PC-9 (cell line): ENCODE measurements around the gene KLHL18. TPM values are rescaled to one million over a fixed set of nuclear protein-coding genes. Genes with fewer than 3 reads are reported as not detected.

Experiments used
- BruUV-seq: library from RNA; stranded (reverse); fragments of 400-500 nt; replicated peaks from 2 replicates; lab custom pipeline; 2021; lab: Mats Ljungman, UMichigan
- CTCF ChIA-PET: fragments of 300-600 bp; sonication (Branson Sonifier 250); formaldehyde crosslinking; loops from one replicate; lab custom pipeline; 2022; ENCODE audit warnings: antibody characterized with exemption; lab: Charles Lee
- POLR2A ChIA-PET: fragments of 300-600 bp; sonication (Branson Sonifier 250); formaldehyde crosslinking; loops from one replicate; lab custom pipeline; 2022; ENCODE audit warnings: antibody characterized with exemption; ENCODE audit not compliant: unreplicated experiment; lab: Charles Lee
- DNase-seq, 2 experiments: peaks; one replicate each; pipeline versions ENCODE4 v3.0.0 to v3.0.0-alpha.2; 2015 to 2022; ENCODE audit warnings: mixed read lengths in 1 of 2
- H2AFZ ChIP-seq: fragments of 200-600 bp; sonication (generic); 2 replicates; pipeline ENCODE4 v1.8.1; 2017; ENCODE audit warnings: antibody characterized with exemption
- H3F3A ChIP-seq: fragments of 200-600 bp; sonication (generic); 2 replicates; pipeline ENCODE4 v1.8.1; 2017; ENCODE audit warnings: antibody characterized with exemption, mild to moderate bottlenecking, low read depth; ENCODE audit not compliant: insufficient read depth
- H3K27ac ChIP-seq: fragments of 200-600 bp; sonication (generic); 2 replicates; pipeline ENCODE4 v1.6.1; 2016; ENCODE audit warnings: mixed run types
- H3K27me3 ChIP-seq: fragments of 200-600 bp; sonication (generic); 2 replicates; pipeline ENCODE4 v1.6.1; 2016; ENCODE audit warnings: low read depth, mixed run types; ENCODE audit not compliant: insufficient read depth
- H3K36me3 ChIP-seq: fragments of 200-600 bp; sonication (generic); 2 replicates; pipeline ENCODE4 v1.6.1; 2016; ENCODE audit warnings: low read depth, mixed run types
- H3K4me1 ChIP-seq: fragments of 200-600 bp; sonication (generic); replicated peaks from 2 replicates; pipeline ENCODE4 v1.6.1; 2016; ENCODE audit warnings: mixed run types; ENCODE audit not compliant: insufficient read depth
- H3K4me2 ChIP-seq: fragments of 200-600 bp; sonication (generic); 2 replicates; pipeline ENCODE4 v1.6.1; 2017; ENCODE audit warnings: mixed run types
- H3K4me3 ChIP-seq: fragments of 200-600 bp; sonication (generic); 2 replicates; pipeline ENCODE4 v1.6.1; 2016; ENCODE audit warnings: mixed run types
- H3K79me2 ChIP-seq: fragments of 200-600 bp; sonication (generic); 2 replicates; pipeline ENCODE4 v1.6.1; 2017; ENCODE audit warnings: low read depth, mixed run types
- H3K9me2 ChIP-seq: fragments of 200-600 bp; sonication (generic); 2 replicates; pipeline ENCODE4 v1.8.1; 2017; ENCODE audit warnings: mild to moderate bottlenecking; ENCODE audit not compliant: insufficient read depth
- H3K9me3 ChIP-seq: fragments of 200-600 bp; sonication (generic); 2 replicates; pipeline ENCODE4 v1.8.1; 2016; ENCODE audit warnings: low read depth; ENCODE audit not compliant: insufficient read depth
- H4K20me1 ChIP-seq: fragments of 200-600 bp; sonication (generic); 2 replicates; pipeline ENCODE4 v1.8.1; 2017; ENCODE audit not compliant: insufficient read depth
- CTCF ChIP-seq: fragments of 200-600 bp; sonication (generic); conservative IDR thresholded peaks from 2 replicates; pipeline ENCODE4 v1.6.1; 2017; ENCODE audit warnings: mixed run types, antibody characterized with exemption, mild to moderate bottlenecking, moderate library complexity
- EZH2 ChIP-seq: fragments of 200-600 bp; sonication (generic); IDR thresholded peaks from 2 replicates; pipeline ENCODE4 v1.8.0; 2017; ENCODE audit warnings: antibody characterized with exemption, low read depth
- intact Hi-C: fragments of 100-400 bp; cut with micrococcal nuclease; formaldehyde crosslinking; loops from one replicate; pipeline ENCODE4 v1.10.0; 2022; ENCODE audit not compliant: unreplicated experiment
- total RNA-seq: library from RNA; stranded (reverse); gene quantifications from 2 replicates; pipeline ENCODE4 v1.2.3, GENCODE V29; 2021

The KLHL18 gene
- total RNA-seq, 1 experiment from 2014 or later = 16.0 TPM

- no peak overlapping the region for H3K4me3 ChIP-seq
- H3K4me1 ChIP-seq = no peaks in the 10 kb centered on the region
- TF ChIP-seq EZH2 (no peak), CTCF (no peak)
- H3K9me2 ChIP-seq = no peaks in the 10 kb centered on the region
- H3K36me3 ChIP-seq = no peaks in the 10 kb centered on the region
- no peaks in the 10 kb centered on the region for H3F3A ChIP-seq
- no TSS peak for BruUV-seq
- H3K27me3 ChIP-seq = no peaks in the 10 kb centered on the region
- H2AFZ ChIP-seq = no peak overlapping the region
- no peak for DNase-seq
- ChIA-PET POLR2A (no interaction called here), CTCF (no interaction called here)
- H4K20me1 ChIP-seq = no peaks in the 10 kb centered on the region
- H3K4me2 ChIP-seq = no peak overlapping the region
- intact Hi-C loops = no loop called here
- H3K79me2 ChIP-seq = no peaks in the 10 kb centered on the region
- H3K9me3 ChIP-seq = no peaks in the 10 kb centered on the region
- H3K27ac ChIP-seq = no peak overlapping the region
Observed at GRCh38 chr3:47273564-47273963, 9.2 kb upstream of the KLHL18 start.

- no peaks in the 10 kb centered on the region for H4K20me1 ChIP-seq
- no peak for DNase-seq
- POLR2A ChIA-PET = no interaction called here
- no peak for TF ChIP-seq EZH2
- no peak for TF ChIP-seq CTCF
- no peaks in the 10 kb centered on the region for H3K4me1 ChIP-seq
- CTCF ChIA-PET = no interaction called here
- no peaks in the 10 kb centered on the region for H3K9me2 ChIP-seq
- H3K27me3 ChIP-seq = no peaks in the 10 kb centered on the region
- H3K79me2 ChIP-seq = no peaks in the 10 kb centered on the region
- H3K4me2 ChIP-seq = no peak overlapping the region
- intact Hi-C loops = no loop called here
- no peaks in the 10 kb centered on the region for H3K9me3 ChIP-seq
- H3K4me3 ChIP-seq = no peak overlapping the region
- H3K36me3 ChIP-seq = no peaks in the 10 kb centered on the region
- BruUV-seq = no TSS peak
- H3F3A ChIP-seq = no peaks in the 10 kb centered on the region
- no peak overlapping the region for H2AFZ ChIP-seq
- no peak overlapping the region for H3K27ac ChIP-seq
Observed at GRCh38 chr3:47274652-47275051, 8.1 kb upstream of the KLHL18 start.

DNA sequence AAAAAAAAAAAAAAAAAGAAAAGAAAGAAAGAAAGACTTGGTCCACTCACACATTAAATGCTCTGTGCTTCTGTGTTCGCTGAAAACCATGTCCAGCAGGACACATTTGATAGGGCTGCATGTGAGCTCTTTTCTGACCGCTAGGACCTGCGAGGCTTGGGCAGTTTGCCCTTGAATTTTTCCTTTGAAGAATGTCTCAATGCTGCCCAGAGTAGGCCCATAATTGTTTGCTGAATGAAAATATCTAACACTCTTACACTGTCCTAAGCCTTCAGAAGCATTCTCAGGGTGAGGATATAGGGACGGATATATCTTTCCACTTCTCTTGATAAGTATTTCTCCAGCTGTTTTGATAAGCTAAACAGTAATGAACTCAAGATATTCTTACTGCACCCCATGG lies 6.2 kb upstream of the KLHL18 start:
- intact Hi-C loops = no loop called here
- Histone ChIP-seq H3F3A (peaks cover 8% of the 10 kb centered on the region; the same call in 1 of the 2 replicates), H3K9me2 (no peaks in the 10 kb centered on the region), H3K9me3 (no peaks in the 10 kb centered on the region), H2AFZ (no peak overlapping the region), H3K27ac (no peak overlapping the region), H3K27me3 (no peaks in the 10 kb centered on the region), H3K4me1 (peaks cover 7% of the 10 kb centered on the region), H3K4me2 (no peak overlapping the region), H4K20me1 (no peaks in the 10 kb centered on the region), H3K36me3 (no peaks in the 10 kb centered on the region), H3K79me2 (peaks cover 17% of the 10 kb centered on the region), H3K4me3 (no peak overlapping the region)
- no TSS peak for BruUV-seq
- no peak for DNase-seq
- no peak for TF ChIP-seq EZH2
- no peak for TF ChIP-seq CTCF
- ChIA-PET POLR2A (no interaction called here), CTCF (no interaction called here)
